Ramos (cell line): ENCODE results near the gene OPHN1.
"Not testable (repeated sequence)": the region's sequence is repeated elsewhere in the genome, so short reads cannot be mapped to it uniquely, and the experiment has no call there.

ENCODE experiments used
- in situ Hi-C: fragments of 300-500 bp; cut with MboI; formaldehyde crosslinking; loops from one replicate; pipeline ENCODE4 v1.14.3; 2022; ENCODE audit warnings: low sequenced_read_pairs; ENCODE audit not compliant: unreplicated experiment

The OPHN1 gene

GRCh38 chrX:68090266-68090665 lies 343.0 kb downstream of the OPHN1 start:
- in situ Hi-C loops: no loop called here

GRCh38 chrX:68087526-68087925 lies 345.8 kb downstream of the OPHN1 start:
- in situ Hi-C loops: no loop called here

GRCh38 chrX:68086709-68087108 lies 346.6 kb downstream of the OPHN1 start:
- in situ Hi-C loops: no loop called here

- in situ Hi-C loops: no loop called here
Observed at GRCh38 chrX:68084765-68085164, 348.5 kb downstream of the OPHN1 start.

GRCh38 chrX:68083510-68083909 lies 349.8 kb downstream of the OPHN1 start:
- in situ Hi-C loops: no loop called here

GRCh38 chrX:68079961-68080360 lies 353.3 kb downstream of the OPHN1 start:
- in situ Hi-C loops: no loop called here

GRCh38 chrX:68078801-68079200 lies 354.5 kb downstream of the OPHN1 start:
- in situ Hi-C loops: not testable (repeated sequence)

- in situ Hi-C loops: no loop called here
Observed at GRCh38 chrX:68077378-68077777, 355.9 kb downstream of the OPHN1 start.

GRCh38 chrX:68072041-68072440 lies 361.3 kb downstream of the OPHN1 start:
- in situ Hi-C loops: no loop called here

GRCh38 chrX:68070119-68070518 lies 363.2 kb downstream of the OPHN1 start:
- in situ Hi-C loops: not testable (repeated sequence)

- in situ Hi-C loops: no loop called here
Observed at GRCh38 chrX:68061206-68061535, 372.1 kb downstream of the OPHN1 start.

- in situ Hi-C loops: no loop called here
Observed at GRCh38 chrX:68060506-68061205, 372.6 kb downstream of the OPHN1 start.

- in situ Hi-C loops: no loop called here
Observed at GRCh38 chrX:68059469-68059868, 373.8 kb downstream of the OPHN1 start.

GRCh38 chrX:68049466-68049865 lies 383.8 kb downstream of the OPHN1 start:
- in situ Hi-C loops: no loop called here

GRCh38 chrX:68048774-68049173 lies 384.5 kb downstream of the OPHN1 start:
- in situ Hi-C loops: no loop called here

GRCh38 chrX:68045008-68045577 lies 388.2 kb downstream of the OPHN1 start:
- in situ Hi-C loops: no loop called here

- in situ Hi-C loops: no loop called here
Observed at GRCh38 chrX:68043713-68044438, 389.4 kb downstream of the OPHN1 start.

- in situ Hi-C loops: no loop called here
Observed at GRCh38 chrX:68041110-68041509, 392.2 kb downstream of the OPHN1 start.

- in situ Hi-C loops: no loop called here
Observed at GRCh38 chrX:68018248-68019203, 414.8 kb downstream of the OPHN1 start.

GRCh38 chrX:67998540-67998939 lies 434.8 kb downstream of the OPHN1 start:
- in situ Hi-C loops: no loop called here
